ENCODE results near the gene PDE6G. TPM values are rescaled to one million over a fixed set of nuclear protein-coding genes. Genes with fewer than 3 reads are reported as not detected.

The PDE6G gene
- total and polyA plus RNA-seq, 2 of the 13 experiments (the other 11 are each of a cell fraction or from before 2014, with no cell fraction given), result 1.4 to 6.7 TPM

DNA sequence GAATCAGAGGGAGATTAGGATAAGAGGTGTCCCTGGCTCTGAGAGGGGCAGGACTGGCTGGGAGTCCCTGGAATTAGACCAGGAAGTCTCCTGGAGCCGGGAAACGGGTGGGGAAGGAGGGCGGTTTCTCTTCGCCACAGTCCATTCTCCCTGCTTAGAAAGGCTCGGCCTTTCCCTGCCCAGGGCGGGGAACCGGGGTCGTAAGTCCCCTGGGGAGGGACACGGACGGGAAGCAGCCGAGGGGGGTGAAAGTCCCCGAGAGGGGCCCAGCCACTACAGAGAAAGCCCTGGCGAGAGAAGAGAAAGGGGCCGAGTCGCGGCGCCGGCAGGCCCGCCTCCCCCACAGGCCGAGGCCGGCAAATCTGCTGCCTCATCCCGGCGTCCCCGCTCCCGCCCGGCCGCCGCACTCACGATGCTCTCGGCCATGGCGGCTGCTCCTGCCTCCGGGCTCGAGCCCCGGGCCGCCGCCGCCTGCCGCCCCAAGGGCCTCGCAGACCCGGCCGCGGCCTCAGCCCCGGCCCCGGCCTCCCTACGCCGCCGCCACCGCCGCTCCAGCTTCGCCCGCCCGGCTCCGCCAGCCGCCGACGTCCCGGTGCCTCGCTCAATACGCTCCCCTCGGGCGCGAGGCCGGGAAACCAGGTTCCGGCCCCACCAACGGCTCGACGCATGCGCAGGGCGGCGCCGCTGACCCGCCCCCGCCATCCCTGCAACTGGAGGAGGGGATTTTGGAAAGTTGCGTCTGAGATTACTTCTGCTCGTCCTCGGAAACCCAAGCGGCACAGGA, 19.6 kb downstream of the PDE6G start, which contains the start of the genes NPLOC4 and TSPAN10 (continued):
- TF ChIP-seq TOE1 (CRISPR knock-in tag; IDR thresholded peaks at IDR 0.05) (no peak; the same call in 1 of the 2 replicates), ZNF788 (CRISPR knock-in tag; IDR thresholded peaks at IDR 0.05; ENCODE audit: borderline replicate concordance) (peak; percentile 88; the same call in 1 of the 2 replicates), SALL1 (CRISPR knock-in tag; IDR thresholded peaks at IDR 0.05) (peak; percentile 86), POLR2AphosphoS2 (IDR thresholded peaks at IDR 0.05; ENCODE audit: low read depth, low read length) (no peak), ZNF552 (CRISPR knock-in tag; IDR thresholded peaks at IDR 0.05; ENCODE audit: borderline replicate concordance) (no peak), AKAP8 (CRISPR knock-in tag; IDR thresholded peaks at IDR 0.05) (peak; percentile 81; the same call in 1 of the 2 replicates), ZEB1 (IDR thresholded peaks at IDR 0.05; ENCODE audit: insufficient replicate concordance, low read depth) (no peak), ZBTB21 (CRISPR knock-in tag; IDR thresholded peaks at IDR 0.05) (no peak; the same call in 1 of the 2 replicates), NPAS2 (CRISPR knock-in tag; IDR thresholded peaks at IDR 0.05; ENCODE audit: borderline replicate concordance) (no peak), ZSCAN22 (CRISPR knock-in tag; IDR thresholded peaks at IDR 0.05) (no peak), NRL (CRISPR knock-in tag; IDR thresholded peaks at IDR 0.05; ENCODE audit: borderline replicate concordance) (no peak), CHD2 (IDR thresholded peaks at IDR 0.05; ENCODE audit: low read depth, low read length) (no peak), SCMH1 (CRISPR knock-in tag; IDR thresholded peaks at IDR 0.05; ENCODE audit: borderline replicate concordance) (no peak), AHR (CRISPR knock-in tag; IDR thresholded peaks at IDR 0.05) (peak; percentile 98; the same call in 1 of the 2 replicates), ZNF841 (CRISPR knock-in tag; IDR thresholded peaks at IDR 0.05; ENCODE audit: borderline replicate concordance) (0 out of 2 replicates have a peak, but pooled peaks have one; percentile 14), ZFP90 (CRISPR knock-in tag; IDR thresholded peaks at IDR 0.05; ENCODE audit: borderline replicate concordance) (peak; percentile 82), ZNF235 (CRISPR knock-in tag; IDR thresholded peaks at IDR 0.05; ENCODE audit: borderline replicate concordance) (peak; percentile 91; the same call in 1 of the 2 replicates), PITX1 (CRISPR knock-in tag; IDR thresholded peaks at IDR 0.05) (no peak; the same call in 1 of the 2 replicates)
- TF ChIP-seq, protein P1, sequence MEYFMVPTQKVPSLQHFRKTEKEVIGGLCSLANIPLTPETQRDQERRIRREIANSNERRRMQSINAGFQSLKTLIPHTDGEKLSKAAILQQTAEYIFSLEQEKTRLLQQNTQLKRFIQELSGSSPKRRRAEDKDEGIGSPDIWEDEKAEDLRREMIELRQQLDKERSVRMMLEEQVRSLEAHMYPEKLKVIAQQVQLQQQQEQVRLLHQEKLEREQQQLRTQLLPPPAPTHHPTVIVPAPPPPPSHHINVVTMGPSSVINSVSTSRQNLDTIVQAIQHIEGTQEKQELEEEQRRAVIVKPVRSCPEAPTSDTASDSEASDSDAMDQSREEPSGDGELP (IDR thresholded peaks at IDR 0.05; ENCODE audit: borderline replicate concordance, low read depth), result peak; percentile 60; the same call in 1 of the 2 replicates
- TF ChIP-seq, protein P2, sequence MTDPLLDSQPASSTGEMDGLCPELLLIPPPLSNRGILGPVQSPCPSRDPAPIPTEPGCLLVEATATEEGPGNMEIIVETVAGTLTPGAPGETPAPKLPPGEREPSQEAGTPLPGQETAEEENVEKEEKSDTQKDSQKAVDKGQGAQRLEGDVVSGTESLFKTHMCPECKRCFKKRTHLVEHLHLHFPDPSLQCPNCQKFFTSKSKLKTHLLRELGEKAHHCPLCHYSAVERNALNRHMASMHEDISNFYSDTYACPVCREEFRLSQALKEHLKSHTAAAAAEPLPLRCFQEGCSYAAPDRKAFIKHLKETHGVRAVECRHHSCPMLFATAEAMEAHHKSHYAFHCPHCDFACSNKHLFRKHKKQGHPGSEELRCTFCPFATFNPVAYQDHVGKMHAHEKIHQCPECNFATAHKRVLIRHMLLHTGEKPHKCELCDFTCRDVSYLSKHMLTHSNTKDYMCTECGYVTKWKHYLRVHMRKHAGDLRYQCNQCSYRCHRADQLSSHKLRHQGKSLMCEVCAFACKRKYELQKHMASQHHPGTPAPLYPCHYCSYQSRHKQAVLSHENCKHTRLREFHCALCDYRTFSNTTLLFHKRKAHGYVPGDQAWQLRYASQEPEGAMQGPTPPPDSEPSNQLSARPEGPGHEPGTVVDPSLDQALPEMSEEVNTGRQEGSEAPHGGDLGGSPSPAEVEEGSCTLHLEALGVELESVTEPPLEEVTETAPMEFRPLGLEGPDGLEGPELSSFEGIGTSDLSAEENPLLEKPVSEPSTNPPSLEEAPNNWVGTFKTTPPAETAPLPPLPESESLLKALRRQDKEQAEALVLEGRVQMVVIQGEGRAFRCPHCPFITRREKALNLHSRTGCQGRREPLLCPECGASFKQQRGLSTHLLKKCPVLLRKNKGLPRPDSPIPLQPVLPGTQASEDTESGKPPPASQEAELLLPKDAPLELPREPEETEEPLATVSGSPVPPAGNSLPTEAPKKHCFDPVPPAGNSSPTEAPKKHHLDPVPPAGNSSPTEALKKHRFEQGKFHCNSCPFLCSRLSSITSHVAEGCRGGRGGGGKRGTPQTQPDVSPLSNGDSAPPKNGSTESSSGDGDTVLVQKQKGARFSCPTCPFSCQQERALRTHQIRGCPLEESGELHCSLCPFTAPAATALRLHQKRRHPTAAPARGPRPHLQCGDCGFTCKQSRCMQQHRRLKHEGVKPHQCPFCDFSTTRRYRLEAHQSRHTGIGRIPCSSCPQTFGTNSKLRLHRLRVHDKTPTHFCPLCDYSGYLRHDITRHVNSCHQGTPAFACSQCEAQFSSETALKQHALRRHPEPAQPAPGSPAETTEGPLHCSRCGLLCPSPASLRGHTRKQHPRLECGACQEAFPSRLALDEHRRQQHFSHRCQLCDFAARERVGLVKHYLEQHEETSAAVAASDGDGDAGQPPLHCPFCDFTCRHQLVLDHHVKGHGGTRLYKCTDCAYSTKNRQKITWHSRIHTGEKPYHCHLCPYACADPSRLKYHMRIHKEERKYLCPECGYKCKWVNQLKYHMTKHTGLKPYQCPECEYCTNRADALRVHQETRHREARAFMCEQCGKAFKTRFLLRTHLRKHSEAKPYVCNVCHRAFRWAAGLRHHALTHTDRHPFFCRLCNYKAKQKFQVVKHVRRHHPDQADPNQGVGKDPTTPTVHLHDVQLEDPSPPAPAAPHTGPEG (CRISPR knock-in tag; IDR thresholded peaks at IDR 0.05), result peak; percentile 90; the same call in 1 of the 2 replicates
- TF ChIP-seq, protein P3, sequence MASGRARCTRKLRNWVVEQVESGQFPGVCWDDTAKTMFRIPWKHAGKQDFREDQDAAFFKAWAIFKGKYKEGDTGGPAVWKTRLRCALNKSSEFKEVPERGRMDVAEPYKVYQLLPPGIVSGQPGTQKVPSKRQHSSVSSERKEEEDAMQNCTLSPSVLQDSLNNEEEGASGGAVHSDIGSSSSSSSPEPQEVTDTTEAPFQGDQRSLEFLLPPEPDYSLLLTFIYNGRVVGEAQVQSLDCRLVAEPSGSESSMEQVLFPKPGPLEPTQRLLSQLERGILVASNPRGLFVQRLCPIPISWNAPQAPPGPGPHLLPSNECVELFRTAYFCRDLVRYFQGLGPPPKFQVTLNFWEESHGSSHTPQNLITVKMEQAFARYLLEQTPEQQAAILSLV (CRISPR knock-in tag; IDR thresholded peaks at IDR 0.05; ENCODE audit: borderline replicate concordance), result peak; percentile 77; the same call in 1 of the 2 replicates
